GM13977 (cell line): Measurements from ENCODE around the gene SYN1.
"Not testable (repeated sequence)": the region's sequence is repeated elsewhere in the genome, so short reads cannot be mapped to it uniquely, and the experiment has no call there.

Experiments
- DNase-seq: peaks from one replicate; pipeline ENCODE4 v3.0.0; 2012; ENCODE audit warnings: low spot score
- in situ Hi-C: fragments of 300-500 bp; cut with MboI; formaldehyde crosslinking; loops from one replicate; pipeline ENCODE4 v1.12.0; 2022; ENCODE audit warnings: low sequenced_read_pairs, low pct_unique_long_range_greater_than_20kb, mixed read lengths, inconsistent platforms; ENCODE audit not compliant: unreplicated experiment
- TF ChIP-seq, protein P1 (sequence below): IDR thresholded peaks from 2 replicates; pipeline ENCODE4 v1.5.1; 2012; ENCODE audit warnings: mild to moderate bottlenecking, control low read depth; ENCODE audit not compliant: insufficient read depth; ENCODE audit errors: extremely low read depth, missing control alignments

Gene SYN1

GRCh38 chrX:47619486-47620302 is at the start of gene SYN1:
Gene SYN1, minus strand, starts transcription at chrX:47619857. Its CDS starts 129 bp downstream, at chrX:47619728.
- TF ChIP-seq, protein P1, sequence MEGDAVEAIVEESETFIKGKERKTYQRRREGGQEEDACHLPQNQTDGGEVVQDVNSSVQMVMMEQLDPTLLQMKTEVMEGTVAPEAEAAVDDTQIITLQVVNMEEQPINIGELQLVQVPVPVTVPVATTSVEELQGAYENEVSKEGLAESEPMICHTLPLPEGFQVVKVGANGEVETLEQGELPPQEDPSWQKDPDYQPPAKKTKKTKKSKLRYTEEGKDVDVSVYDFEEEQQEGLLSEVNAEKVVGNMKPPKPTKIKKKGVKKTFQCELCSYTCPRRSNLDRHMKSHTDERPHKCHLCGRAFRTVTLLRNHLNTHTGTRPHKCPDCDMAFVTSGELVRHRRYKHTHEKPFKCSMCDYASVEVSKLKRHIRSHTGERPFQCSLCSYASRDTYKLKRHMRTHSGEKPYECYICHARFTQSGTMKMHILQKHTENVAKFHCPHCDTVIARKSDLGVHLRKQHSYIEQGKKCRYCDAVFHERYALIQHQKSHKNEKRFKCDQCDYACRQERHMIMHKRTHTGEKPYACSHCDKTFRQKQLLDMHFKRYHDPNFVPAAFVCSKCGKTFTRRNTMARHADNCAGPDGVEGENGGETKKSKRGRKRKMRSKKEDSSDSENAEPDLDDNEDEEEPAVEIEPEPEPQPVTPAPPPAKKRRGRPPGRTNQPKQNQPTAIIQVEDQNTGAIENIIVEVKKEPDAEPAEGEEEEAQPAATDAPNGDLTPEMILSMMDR = peak; percentile 51
- in situ Hi-C loops = no loop called here
- DNase-seq = peak; percentile 94

DNA sequence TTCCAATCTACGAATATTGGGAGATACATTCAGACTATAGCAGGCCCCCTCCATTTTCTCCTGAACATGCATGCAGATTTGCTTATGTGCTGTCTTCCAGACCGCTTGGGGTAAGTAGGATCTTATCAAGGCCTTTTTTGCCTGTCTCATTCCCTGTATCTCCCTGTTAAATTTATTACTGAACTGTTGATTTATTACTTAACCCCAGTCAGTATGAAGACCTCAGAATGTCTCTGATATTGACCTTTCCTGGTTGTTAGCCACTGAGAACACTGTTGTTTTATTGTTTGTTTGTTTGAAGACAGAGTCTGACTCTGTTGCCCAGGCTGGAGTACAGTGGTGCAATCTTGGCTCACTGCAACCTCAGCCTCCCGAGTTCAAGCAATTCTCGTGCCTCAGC is 46.1 kb upstream of the SYN1 start:
- DNase-seq, in situ Hi-C loops: not testable (repeated sequence)

GRCh38 chrX:47664737-47665136 is 45.1 kb upstream of the SYN1 start:
- in situ Hi-C loops = no loop called here
- no peak for DNase-seq
- TF ChIP-seq, protein P1 = no peak

GRCh38 chrX:47662144-47662657 is 42.5 kb upstream of the SYN1 start:
- in situ Hi-C loops = no loop called here
- DNase-seq = no peak
- TF ChIP-seq, protein P1 = no peak

DNA sequence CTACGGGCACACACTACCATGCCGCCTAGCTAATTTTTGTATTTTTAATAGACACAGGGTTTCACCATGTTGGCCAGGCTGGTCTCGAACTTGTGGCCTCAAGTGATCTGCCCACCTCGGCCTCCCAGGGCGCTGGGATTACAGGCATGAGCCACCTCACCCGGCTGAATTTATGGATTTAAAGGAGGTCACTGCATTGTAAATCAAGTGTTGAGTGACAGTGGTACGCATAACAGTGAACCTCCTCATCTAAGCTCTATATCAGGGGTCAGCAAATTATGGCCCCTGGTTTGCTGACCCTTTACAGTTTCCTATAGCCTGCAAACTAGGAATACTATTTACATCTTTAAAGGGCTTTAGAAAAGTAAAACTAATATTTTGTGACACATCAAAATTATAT is 41.9 kb upstream of the SYN1 start:
- TF ChIP-seq, protein P1 = no peak
- in situ Hi-C loops = no loop called here
- DNase-seq = no peak

DNA sequence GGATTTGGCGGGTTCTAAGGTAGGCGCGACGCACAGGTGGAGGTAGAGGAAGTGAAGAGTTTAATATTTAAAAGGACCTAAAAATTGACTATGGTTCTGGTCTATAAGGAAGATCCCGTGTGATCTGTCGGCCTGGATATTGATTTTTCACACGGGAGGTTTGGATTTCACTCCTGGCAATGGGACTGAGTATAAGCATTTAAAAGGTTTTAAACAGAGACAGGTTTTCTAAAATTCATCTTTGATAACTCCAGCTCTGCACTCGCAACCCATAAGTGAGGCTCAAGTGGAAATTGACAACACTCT is 39.7 kb upstream of the SYN1 start:
- in situ Hi-C loops = no loop called here
- TF ChIP-seq, protein P1 = no peak

GRCh38 chrX:47658684-47659420 is 39.2 kb upstream of the SYN1 start, which contains the start of gene UXT:
Gene UXT, minus strand, starts transcription at chrX:47659180. Its CDS starts 253 bp downstream, at chrX:47658927.
- TF ChIP-seq, protein P1 = no peak
- in situ Hi-C loops = no loop called here
- DNase-seq = peak; percentile 82

More for the DNA sequence above, 39.7 kb upstream of the SYN1 start:
- no peak for DNase-seq
